DOHH2 (cell line): Measurements from ENCODE around the gene SLC37A1.
A peak's percentile ranks its signal among the peaks of the same experiment; 100 is the strongest.

Experiments used
- H3F3A ChIP-seq: fragments of 200-600 bp; sonication (generic), shearing (Covaris generic); 2 replicates; pipeline ENCODE4 v1.6.0; 2016; ENCODE audit warnings: antibody characterized with exemption, mild to moderate bottlenecking; ENCODE audit not compliant: control insufficient read depth, insufficient read depth
- H3K27ac ChIP-seq: fragments of 200-600 bp; sonication (generic); 2 replicates; pipeline ENCODE4 v1.5.1; 2014; ENCODE audit warnings: low read depth, mild to moderate bottlenecking, low read length, moderate library complexity
- H3K27me3 ChIP-seq: fragments of 200-600 bp; sonication (generic); 2 replicates; pipeline ENCODE4 v1.6.1; 2014; ENCODE audit warnings: mild to moderate bottlenecking, low read length, mixed read lengths; ENCODE audit not compliant: control insufficient read depth
- H3K36me3 ChIP-seq: fragments of 200-600 bp; sonication (generic); 2 replicates; pipeline ENCODE4 v1.6.1; 2014; ENCODE audit warnings: mild to moderate bottlenecking, low read length, moderate library complexity, mixed read lengths; ENCODE audit not compliant: control insufficient read depth
- H3K4me1 ChIP-seq: fragments of 200-600 bp; sonication (generic); 2 replicates; pipeline ENCODE4 v1.6.1; 2014; ENCODE audit warnings: mild to moderate bottlenecking, low read length, mixed read lengths; ENCODE audit not compliant: control insufficient read depth
- H3K4me2 ChIP-seq: fragments of 200-600 bp; sonication (generic); 2 replicates; pipeline ENCODE4 v1.6.0; 2014; ENCODE audit warnings: mild to moderate bottlenecking, low read length, moderate library complexity
- H3K4me3 ChIP-seq: fragments of 200-600 bp; sonication (generic); 2 replicates; pipeline ENCODE4 v1.5.1; 2014; ENCODE audit warnings: mild to moderate bottlenecking, low read length, mixed read lengths
- H3K79me2 ChIP-seq: fragments of 200-600 bp; sonication (generic); 2 replicates; pipeline ENCODE4 v1.6.1; 2014; ENCODE audit warnings: mild to moderate bottlenecking, low read length, mixed read lengths; ENCODE audit not compliant: control insufficient read depth
- H3K9me2 ChIP-seq: fragments of 200-600 bp; sonication (generic); replicated peaks from 2 replicates; pipeline ENCODE4 v1.6.1; 2014; ENCODE audit warnings: mild to moderate bottlenecking, low read length, mixed read lengths; ENCODE audit not compliant: control insufficient read depth
- H3K9me3 ChIP-seq: fragments of 200-600 bp; sonication (generic); 2 replicates; pipeline ENCODE4 v1.6.1; 2014; ENCODE audit warnings: antibody characterized with exemption, low read length, mixed read lengths; ENCODE audit not compliant: control insufficient read depth, insufficient read depth
- H4K20me1 ChIP-seq: fragments of 200-600 bp; sonication (generic); 2 replicates; pipeline ENCODE4 v1.6.0; 2014; ENCODE audit warnings: low read depth, mild to moderate bottlenecking, antibody characterized with exemption, low read length, moderate library complexity; ENCODE audit not compliant: control insufficient read depth, insufficient read depth
- EZH2phosphoT487 ChIP-seq: fragments of 200-600 bp; sonication (generic); IDR thresholded peaks from 2 replicates; pipeline ENCODE4 v1.6.1; 2017; ENCODE audit warnings: borderline replicate concordance, mild to moderate bottlenecking, antibody characterized with exemption, low read length, moderate library complexity, mixed read lengths
- TF ChIP-seq, protein P1 (sequence below): fragments of 200-600 bp; sonication (generic); IDR thresholded peaks from one replicate; pipeline ENCODE4 v1.5.1; 2014; ENCODE audit warnings: antibody characterized with exemption, mild to moderate bottlenecking, low read depth, low read length; ENCODE audit not compliant: poor library complexity, severe bottlenecking

SLC37A1 gene

DNA sequence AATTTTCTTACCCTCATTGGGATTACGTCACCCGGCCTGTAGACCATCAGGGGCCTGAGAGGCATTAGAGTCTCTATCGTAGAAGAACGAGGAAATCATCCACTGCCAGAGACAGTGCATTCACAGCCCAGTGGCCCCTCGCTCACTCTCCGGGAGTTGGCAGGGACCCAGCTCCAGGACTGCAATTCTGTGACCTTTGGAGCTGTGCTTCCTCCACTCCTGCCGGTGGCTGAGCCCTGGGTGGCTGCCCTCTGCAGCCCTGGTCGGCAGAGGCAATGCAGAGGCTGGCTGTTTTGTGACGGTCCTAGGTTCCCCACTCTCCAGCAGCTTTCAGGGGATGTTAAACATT lies 12.7 kb downstream of the SLC37A1 start:
- Histone ChIP-seq H3K4me1 (peaks cover 95% of the 10 kb centered on the region), H3K9me2 (no peaks in the 10 kb centered on the region), H3K79me2 (peaks cover 94% of the 10 kb centered on the region), H3K4me3 (peak overlapping the region; percentile 81), H3K36me3 (peaks cover 95% of the 10 kb centered on the region), H3K27ac (peak overlapping the region; percentile 85), H3F3A (peaks cover 39% of the 10 kb centered on the region), H3K27me3 (no peaks in the 10 kb centered on the region), H3K4me2 (peak overlapping the region; percentile 95), H4K20me1 (peaks cover 3% of the 10 kb centered on the region; the same call in 1 of the 2 replicates), H3K9me3 (no peaks in the 10 kb centered on the region)
- TF ChIP-seq EZH2phosphoT487: no peak
- TF ChIP-seq, protein P1, sequence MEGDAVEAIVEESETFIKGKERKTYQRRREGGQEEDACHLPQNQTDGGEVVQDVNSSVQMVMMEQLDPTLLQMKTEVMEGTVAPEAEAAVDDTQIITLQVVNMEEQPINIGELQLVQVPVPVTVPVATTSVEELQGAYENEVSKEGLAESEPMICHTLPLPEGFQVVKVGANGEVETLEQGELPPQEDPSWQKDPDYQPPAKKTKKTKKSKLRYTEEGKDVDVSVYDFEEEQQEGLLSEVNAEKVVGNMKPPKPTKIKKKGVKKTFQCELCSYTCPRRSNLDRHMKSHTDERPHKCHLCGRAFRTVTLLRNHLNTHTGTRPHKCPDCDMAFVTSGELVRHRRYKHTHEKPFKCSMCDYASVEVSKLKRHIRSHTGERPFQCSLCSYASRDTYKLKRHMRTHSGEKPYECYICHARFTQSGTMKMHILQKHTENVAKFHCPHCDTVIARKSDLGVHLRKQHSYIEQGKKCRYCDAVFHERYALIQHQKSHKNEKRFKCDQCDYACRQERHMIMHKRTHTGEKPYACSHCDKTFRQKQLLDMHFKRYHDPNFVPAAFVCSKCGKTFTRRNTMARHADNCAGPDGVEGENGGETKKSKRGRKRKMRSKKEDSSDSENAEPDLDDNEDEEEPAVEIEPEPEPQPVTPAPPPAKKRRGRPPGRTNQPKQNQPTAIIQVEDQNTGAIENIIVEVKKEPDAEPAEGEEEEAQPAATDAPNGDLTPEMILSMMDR: no peak

DNA sequence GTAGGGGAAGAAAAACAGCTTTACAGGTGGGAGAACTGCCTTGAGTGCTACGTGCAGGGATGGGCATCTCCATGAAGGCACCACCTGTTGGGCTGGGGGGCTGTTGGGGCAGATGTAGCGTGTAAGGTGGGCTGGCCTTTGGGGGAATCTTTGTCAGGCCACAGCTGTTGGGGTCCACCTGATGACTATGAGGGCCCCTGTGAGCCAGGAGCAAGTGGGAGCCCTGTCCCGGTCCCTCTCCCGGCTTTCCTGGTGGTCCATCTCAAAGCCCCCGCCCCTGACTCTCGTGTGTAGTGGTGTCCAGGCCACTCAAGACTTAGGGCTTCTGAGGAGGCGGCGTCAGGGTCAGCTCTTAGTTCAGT lies 13.5 kb downstream of the SLC37A1 start:
- peak overlapping the region; percentile 81 for H3K4me3 ChIP-seq
- peaks cover 95% of the 10 kb centered on the region for H3K4me1 ChIP-seq
- no peak for TF ChIP-seq EZH2phosphoT487
- TF ChIP-seq, protein P1: no peak

DNA sequence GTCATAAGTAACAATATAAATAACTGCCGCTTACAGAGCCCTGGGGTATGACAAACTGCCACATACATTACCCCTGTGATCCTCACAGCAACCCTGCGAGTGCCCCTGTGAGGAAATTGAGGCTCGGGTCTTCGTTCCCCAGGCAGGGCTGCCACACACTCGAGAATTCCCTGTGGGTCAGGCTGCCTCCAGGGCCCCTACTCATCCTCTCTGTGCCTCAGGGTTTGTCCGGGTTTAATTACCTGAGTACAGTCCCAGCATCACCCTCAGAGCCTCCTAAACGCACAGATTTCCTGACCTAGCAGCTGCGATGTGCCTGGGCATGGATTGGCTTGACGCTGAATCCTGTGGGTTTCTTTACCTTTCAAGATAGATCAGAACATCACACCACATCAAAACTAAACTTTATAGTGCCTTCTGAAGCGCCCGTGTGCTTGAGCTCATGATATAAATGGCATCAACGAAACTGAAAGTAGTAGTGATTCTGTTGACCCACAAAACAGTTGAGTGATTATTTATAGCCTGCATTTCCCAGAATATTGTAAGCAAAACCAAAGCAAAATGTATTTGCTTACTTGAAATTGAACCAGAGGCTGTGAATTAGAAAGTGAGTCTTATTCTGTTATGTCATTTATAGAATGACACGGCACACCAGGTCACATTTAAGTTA lies 14.0 kb downstream of the SLC37A1 start:
- H3F3A ChIP-seq: peaks cover 49% of the 10 kb centered on the region
- H3K4me1 ChIP-seq: peaks cover 99% of the 10 kb centered on the region
- peak overlapping the region; percentile 95 for H3K4me2 ChIP-seq
- peaks cover 95% of the 10 kb centered on the region for H3K36me3 ChIP-seq
- no peaks in the 10 kb centered on the region for H3K9me2 ChIP-seq
- H3K27me3 ChIP-seq: no peaks in the 10 kb centered on the region
- H3K9me3 ChIP-seq: no peaks in the 10 kb centered on the region
- TF ChIP-seq, protein P1: no peak
- no peak for TF ChIP-seq EZH2phosphoT487
- peak overlapping the region; percentile 81 for H3K4me3 ChIP-seq
- peak overlapping the region; percentile 85 for H3K27ac ChIP-seq
- peaks cover 94% of the 10 kb centered on the region for H3K79me2 ChIP-seq
- peaks cover 12% of the 10 kb centered on the region for H4K20me1 ChIP-seq

More for the DNA sequence above, 13.5 kb downstream of the SLC37A1 start:
- H3K27me3 ChIP-seq: no peaks in the 10 kb centered on the region
- H4K20me1 ChIP-seq: peaks cover 8% of the 10 kb centered on the region
- H3K4me2 ChIP-seq: peak overlapping the region; percentile 95
- no peaks in the 10 kb centered on the region for H3K9me3 ChIP-seq
- peaks cover 46% of the 10 kb centered on the region for H3F3A ChIP-seq
- peaks cover 94% of the 10 kb centered on the region for H3K79me2 ChIP-seq
- H3K9me2 ChIP-seq: no peaks in the 10 kb centered on the region
- peak overlapping the region; percentile 85 for H3K27ac ChIP-seq
- H3K36me3 ChIP-seq: peaks cover 95% of the 10 kb centered on the region
